Measurements from ENCODE around the gene XXYLT1.

The XXYLT1 gene

DNA sequence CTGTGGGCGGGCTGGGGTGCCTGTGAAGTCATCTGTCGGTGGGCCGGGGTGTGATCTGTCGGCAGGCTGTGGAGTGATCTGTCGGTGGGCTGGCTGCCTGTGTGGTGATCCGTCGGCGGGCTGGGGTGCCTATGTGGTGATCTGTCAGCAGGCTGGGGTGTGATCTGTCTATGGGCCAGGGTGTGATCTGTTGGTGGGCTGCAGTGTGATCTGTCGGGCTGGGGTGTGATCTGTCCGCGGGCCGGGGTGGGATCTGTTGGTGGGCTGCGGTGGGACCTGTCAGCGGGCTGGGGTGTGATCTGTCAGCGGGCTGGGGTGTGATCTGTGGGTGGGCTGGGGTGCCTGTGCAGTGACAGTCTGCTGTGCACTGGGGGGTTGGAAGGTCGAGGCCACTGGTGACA lies 204.5 kb downstream of the XXYLT1 start:
- POLR2A ChIA-PET: no interaction called here
- TF ChIP-seq, protein P1, sequence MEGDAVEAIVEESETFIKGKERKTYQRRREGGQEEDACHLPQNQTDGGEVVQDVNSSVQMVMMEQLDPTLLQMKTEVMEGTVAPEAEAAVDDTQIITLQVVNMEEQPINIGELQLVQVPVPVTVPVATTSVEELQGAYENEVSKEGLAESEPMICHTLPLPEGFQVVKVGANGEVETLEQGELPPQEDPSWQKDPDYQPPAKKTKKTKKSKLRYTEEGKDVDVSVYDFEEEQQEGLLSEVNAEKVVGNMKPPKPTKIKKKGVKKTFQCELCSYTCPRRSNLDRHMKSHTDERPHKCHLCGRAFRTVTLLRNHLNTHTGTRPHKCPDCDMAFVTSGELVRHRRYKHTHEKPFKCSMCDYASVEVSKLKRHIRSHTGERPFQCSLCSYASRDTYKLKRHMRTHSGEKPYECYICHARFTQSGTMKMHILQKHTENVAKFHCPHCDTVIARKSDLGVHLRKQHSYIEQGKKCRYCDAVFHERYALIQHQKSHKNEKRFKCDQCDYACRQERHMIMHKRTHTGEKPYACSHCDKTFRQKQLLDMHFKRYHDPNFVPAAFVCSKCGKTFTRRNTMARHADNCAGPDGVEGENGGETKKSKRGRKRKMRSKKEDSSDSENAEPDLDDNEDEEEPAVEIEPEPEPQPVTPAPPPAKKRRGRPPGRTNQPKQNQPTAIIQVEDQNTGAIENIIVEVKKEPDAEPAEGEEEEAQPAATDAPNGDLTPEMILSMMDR (IDR thresholded peaks at IDR 0.05; ENCODE audit: control extremely low read depth, extremely low read depth, low read depth, missing control alignments): no peak
- CTCF ChIA-PET: interaction anchor here (1.2 kb wide), 1 partner anchor 11 kb away, joined by 3 read pairs; no protein-coding TSS in a partner anchor
- no peak for DNase-seq (ENCODE audit: extremely low spot score)

DNA sequence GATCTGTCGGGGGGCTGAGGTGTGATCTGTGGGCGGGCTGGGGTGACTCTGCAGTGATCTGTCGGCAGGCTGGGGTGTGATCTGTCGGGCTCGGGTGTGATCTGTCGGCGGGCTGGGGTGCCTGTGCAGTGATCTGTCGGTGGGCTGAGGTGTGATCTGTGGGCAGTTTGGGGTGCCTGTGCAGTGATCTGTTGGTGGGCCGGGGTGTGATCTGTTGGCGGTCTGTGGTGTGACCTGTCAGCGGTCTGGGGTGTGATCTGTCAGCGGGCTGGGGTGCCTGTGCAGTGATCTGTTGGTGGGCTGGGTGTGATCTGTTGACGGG lies 205.1 kb downstream of the XXYLT1 start:
- ChIA-PET POLR2A (no interaction called here), CTCF (no interaction called here)
- TF ChIP-seq, protein P1 (IDR thresholded peaks at IDR 0.05; ENCODE audit: control extremely low read depth, extremely low read depth, low read depth, missing control alignments): no peak
- no peak for DNase-seq (ENCODE audit: extremely low spot score)

DNA sequence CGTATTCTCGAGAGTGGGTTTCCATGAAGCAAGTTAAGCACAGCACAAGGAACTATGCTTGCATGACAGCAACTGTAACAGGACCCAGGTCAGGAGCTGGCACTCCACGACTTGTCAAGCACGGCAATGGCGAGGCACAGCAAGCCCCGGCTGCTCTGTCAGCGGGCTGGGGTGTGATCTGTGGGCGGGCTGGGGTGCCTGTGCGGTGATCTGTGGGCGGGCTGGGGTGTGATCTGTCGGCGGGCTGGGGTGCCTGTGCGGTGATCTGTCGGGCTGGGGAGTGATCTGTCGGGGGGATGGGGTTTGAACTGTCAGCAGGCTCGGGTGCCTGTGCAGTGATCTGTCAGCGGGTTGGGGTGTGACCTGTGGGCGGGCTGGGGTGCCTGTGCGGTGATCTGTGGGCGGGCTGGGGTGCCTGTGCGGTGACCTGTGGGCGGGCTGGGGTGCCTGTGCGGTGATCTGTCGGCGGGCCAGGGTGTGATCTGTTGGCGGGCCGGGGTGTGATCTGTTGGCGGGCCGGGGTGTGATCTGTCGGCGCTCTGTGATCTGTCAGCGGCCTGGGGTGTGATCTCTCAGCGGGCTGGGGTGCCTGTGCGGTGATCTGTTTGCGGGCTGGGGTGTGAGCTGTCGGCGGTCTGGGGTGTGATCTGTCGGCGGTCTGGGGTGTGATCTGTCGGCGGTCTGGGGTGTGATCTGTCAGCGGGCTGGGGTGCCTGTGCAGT lies 205.7 kb downstream of the XXYLT1 start:
- POLR2A ChIA-PET: no interaction called here
- DNase-seq (ENCODE audit: extremely low spot score): no peak
- CTCF ChIA-PET: interaction anchor here (1.0 to 1.7 kb wide), 2 partner anchors 9 to 13 kb away, joined by 3 to 4 read pairs; no protein-coding TSS in a partner anchor
- TF ChIP-seq, protein P1 (IDR thresholded peaks at IDR 0.05; ENCODE audit: control extremely low read depth, extremely low read depth, low read depth, missing control alignments): no peak

DNA sequence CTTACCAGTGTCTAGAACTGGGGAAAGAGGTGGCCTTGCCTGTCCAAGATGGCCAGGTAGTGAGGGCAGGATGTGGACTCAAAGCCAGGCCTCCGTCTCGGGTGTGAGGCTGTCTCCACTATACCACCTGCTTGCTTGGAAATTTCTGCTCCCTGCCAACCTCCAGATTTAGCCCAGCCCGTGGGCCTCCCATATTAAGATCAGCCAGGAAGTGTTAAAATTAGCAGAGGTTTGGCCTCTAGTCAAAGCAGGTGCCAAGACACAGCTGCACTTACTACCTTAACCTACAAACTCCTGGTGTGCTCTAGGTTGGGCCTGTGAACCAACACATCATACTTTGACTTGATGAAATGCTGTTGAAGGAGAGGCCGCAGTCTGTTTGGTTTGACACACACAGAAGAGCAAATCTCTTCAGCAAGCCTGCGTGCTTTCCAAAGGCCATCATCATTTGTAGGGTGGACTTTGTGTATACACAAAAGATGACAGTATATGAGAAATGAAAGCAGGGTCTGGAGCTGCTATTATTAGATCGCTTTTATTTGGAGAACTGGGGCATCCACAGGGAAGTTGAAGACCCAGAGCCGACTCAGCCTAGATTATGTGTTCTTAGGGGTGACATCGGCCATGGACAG lies 206.5 kb downstream of the XXYLT1 start:
- DNase-seq (ENCODE audit: extremely low spot score): no peak
- CTCF ChIA-PET: interaction anchor here (1.0 to 1.7 kb wide), 5 partner anchors 8 to 15 kb away, joined by 3 to 4 read pairs (median 3); no protein-coding TSS in a partner anchor

DNA sequence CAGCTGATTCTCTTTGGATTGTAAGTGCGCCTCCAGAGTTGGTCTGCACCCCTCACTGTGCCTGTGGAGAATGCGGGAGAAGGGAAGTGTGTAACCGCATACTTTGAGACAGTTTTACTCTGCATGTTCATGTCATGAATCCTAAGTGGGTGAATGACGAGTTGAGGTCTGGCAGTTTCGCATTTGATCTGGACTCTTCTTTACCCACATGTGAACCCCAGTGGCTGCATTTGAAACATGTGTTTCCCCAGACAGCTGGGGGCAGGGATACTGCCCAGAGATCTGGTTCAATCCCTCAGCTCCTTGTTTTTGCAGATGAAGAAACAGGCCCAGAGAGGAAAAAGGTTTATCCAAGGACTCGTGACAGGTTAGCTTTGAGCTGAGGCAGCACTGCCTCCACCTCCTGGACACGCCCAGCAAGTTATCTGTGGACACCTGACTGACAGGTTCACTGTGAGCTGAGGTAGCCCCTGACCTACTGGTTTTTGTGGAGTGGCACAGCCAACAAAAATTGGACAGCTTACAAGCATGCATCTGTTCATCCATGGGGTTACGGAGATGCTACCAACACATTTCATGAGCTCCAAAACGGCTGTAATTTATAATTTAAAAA lies 207.3 kb downstream of the XXYLT1 start:
- ChIA-PET POLR2A (interaction anchor here (0.5 kb wide), 1 partner anchor 140 kb away, joined by 3 read pairs; no protein-coding TSS in a partner anchor), CTCF (interaction anchor here (1.0 to 1.7 kb wide), 4 partner anchors 10 to 15 kb away, joined by 3 to 4 read pairs (median 3); no protein-coding TSS in a partner anchor)
- TF ChIP-seq, protein P1 (IDR thresholded peaks at IDR 0.05; ENCODE audit: control extremely low read depth, extremely low read depth, low read depth, missing control alignments): no peak
- no peak for DNase-seq (ENCODE audit: extremely low spot score)

More for the DNA sequence above, 206.5 kb downstream of the XXYLT1 start:
- TF ChIP-seq, protein P1 (IDR thresholded peaks at IDR 0.05; ENCODE audit: control extremely low read depth, extremely low read depth, low read depth, missing control alignments): no peak
- POLR2A ChIA-PET: interaction anchor here (0.5 kb wide), 1 partner anchor 139 kb away, joined by 3 read pairs; no protein-coding TSS in a partner anchor

DNA sequence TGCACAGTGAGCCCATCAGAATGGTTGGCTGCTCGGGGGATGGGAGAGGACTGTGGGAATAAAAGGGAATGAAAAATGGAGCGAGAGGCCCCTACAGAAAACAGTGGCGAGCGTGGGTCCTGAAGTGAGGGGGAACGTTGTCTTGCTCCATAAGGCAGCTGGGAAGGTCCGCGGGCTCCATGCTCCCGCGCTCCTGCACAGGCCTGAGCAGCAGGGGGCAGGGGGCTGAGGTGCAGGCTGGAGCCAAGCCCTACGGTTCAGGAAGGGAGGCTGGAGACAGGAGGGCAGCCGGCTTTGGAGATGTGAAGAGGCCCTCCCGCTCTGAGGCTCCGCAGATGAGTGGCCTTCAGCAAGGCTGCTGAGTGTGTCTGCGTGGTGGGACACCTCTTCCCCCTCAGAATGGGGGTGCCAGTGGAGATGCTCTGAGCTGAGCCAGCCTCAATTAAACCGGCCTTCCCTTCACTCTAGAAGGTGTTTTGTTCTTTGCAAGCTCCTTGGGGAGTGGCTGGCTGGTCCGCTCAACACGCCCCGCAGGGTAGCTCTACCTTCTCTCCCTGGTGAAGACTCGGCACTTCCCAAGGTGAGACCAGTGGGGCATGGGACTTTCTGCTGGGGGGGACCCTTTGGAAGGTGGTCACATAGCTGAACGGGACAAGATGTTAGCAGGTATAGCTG lies 208.0 kb downstream of the XXYLT1 start:
- ChIA-PET CTCF (interaction anchor here (1.0 to 1.2 kb wide), 2 partner anchors 11 to 14 kb away, joined by 3 read pairs; no protein-coding TSS in a partner anchor), POLR2A (no interaction called here)
- TF ChIP-seq, protein P1 (IDR thresholded peaks at IDR 0.05; ENCODE audit: control extremely low read depth, extremely low read depth, low read depth, missing control alignments): no peak
- no peak for DNase-seq (ENCODE audit: extremely low spot score)

Data from GM10248 (cell line).